B cell (primary cell): ENCODE results near the gene TTLL10. TPM values are rescaled to one million over a fixed set of nuclear protein-coding genes. Genes with fewer than 3 reads are reported as not detected.

ENCODE experiments used
- ATAC-seq: fragments of 200-7000 bp; cut with Tn5 transposase; one replicate; pipeline ENCODE4 v1.10.0; 2021; ENCODE audit warnings: low read depth, mild to moderate bottlenecking, moderate number of reproducible peaks, moderate library complexity
- CTCF ChIA-PET: fragments of 350-600 bp; sonication (Branson Sonifier 250); formaldehyde crosslinking; loops from one replicate; lab custom pipeline; 2021; ENCODE audit warnings: antibody characterized with exemption, inconsistent platforms; lab: Charles Lee
- POLR2A ChIA-PET: fragments of 350-600 bp; sonication (Branson Sonifier 250); formaldehyde crosslinking; loops from one replicate; lab custom pipeline; 2021; ENCODE audit warnings: antibody characterized with exemption; lab: Charles Lee
- DNase-seq: peaks from one replicate; pipeline ENCODE4 v3.0.0; 2013
- H2AFZ ChIP-seq: 2 replicates; pipeline ENCODE4 v1.6.1; 2012; ENCODE audit warnings: mild to moderate bottlenecking, low read depth, low read length; ENCODE audit not compliant: insufficient read depth, poor library complexity, severe bottlenecking
- H3K27ac ChIP-seq, 2 donors: 1 replicate in 1 of 2; 2 replicates in 1 of 2; pipeline ENCODE4 v1.5.1; 2012 to 2013; ENCODE audit warnings: low read length in 2 of 2, mild to moderate bottlenecking in 2 of 2, moderate library complexity in 1 of 2
- H3K27me3 ChIP-seq, 4 experiments: fragments of 200-600 bp in 1 of 4; sonication (generic) in 1 of 4; replicated peaks in 1 of 4; 1 replicate in 2 of 4; 2 replicates in 2 of 4; pipeline versions ENCODE4 v1.6.1 to v1.7.0; 2013 to 2016; ENCODE audit warnings: low read length in 3 of 4, mild to moderate bottlenecking in 2 of 4, mixed read lengths in 1 of 4, moderate library complexity in 1 of 4; ENCODE audit not compliant: insufficient read depth in 4 of 4, control insufficient read depth in 3 of 4; ENCODE audit errors: control extremely low read depth in 1 of 4
- H3K36me3 ChIP-seq, 2 experiments: replicated peaks in 1 of 2; 1 replicate in 1 of 2; 2 replicates in 1 of 2; pipeline versions ENCODE4 v1.6.1 to v1.7.1; 2013; ENCODE audit warnings: low read length in 1 of 2; ENCODE audit not compliant: insufficient read depth in 2 of 2, control insufficient read depth in 1 of 2; ENCODE audit errors: control extremely low read depth in 1 of 2, extremely low read depth in 1 of 2
- H3K4me1 ChIP-seq, 2 donors: fragments of 200-600 bp in 1 of 2; sonication (generic) in 1 of 2; 1 replicate in 1 of 2; 2 replicates in 1 of 2; pipeline versions ENCODE4 v1.5.1 to v1.6.1; 2013 to 2017; ENCODE audit warnings: low read length in 2 of 2; ENCODE audit not compliant: control insufficient read depth in 2 of 2, insufficient read depth in 2 of 2
- H3K4me2 ChIP-seq: replicated peaks from 2 replicates; pipeline ENCODE3; 2012; ENCODE audit warnings: mild to moderate bottlenecking, low read depth, low read length; ENCODE audit not compliant: poor library complexity, severe bottlenecking
- H3K4me3 ChIP-seq, 5 experiments: fragments of 200-600 bp in 1 of 5; sonication (generic) in 1 of 5; 1 replicate in 3 of 5; 2 replicates in 2 of 5; pipeline versions ENCODE4 v1.5.1 to v1.7.0; 2011 to 2016; ENCODE audit warnings: low read length in 4 of 5, mild to moderate bottlenecking in 4 of 5, low read depth in 2 of 5, control low read depth in 1 of 5, moderate library complexity in 1 of 5; ENCODE audit not compliant: insufficient read depth in 1 of 5; ENCODE audit errors: control extremely low read depth in 1 of 5, extremely low read depth in 1 of 5
- H3K79me2 ChIP-seq: fragments of 200-600 bp; sonication (generic); one replicate; pipeline ENCODE4 v1.6.0; 2016; ENCODE audit warnings: low read length; ENCODE audit not compliant: control insufficient read depth, insufficient read depth
- H3K9ac ChIP-seq: fragments of 200-600 bp; sonication (generic); 2 replicates; pipeline ENCODE4 v1.6.1; 2017; ENCODE audit warnings: mild to moderate bottlenecking, low read length, moderate library complexity
- H3K9me3 ChIP-seq, 3 donors: one replicate each; pipeline versions ENCODE4 v1.6.1 to v1.7.1; 2013; ENCODE audit warnings: low read length in 2 of 3; ENCODE audit not compliant: control insufficient read depth in 2 of 3, insufficient read depth in 1 of 3; ENCODE audit errors: control extremely low read depth in 1 of 3
- H4K20me1 ChIP-seq: 2 replicates; pipeline ENCODE4 v1.6.0; 2012; ENCODE audit warnings: mild to moderate bottlenecking, low read length; ENCODE audit not compliant: insufficient read depth, control insufficient read depth, poor library complexity, severe bottlenecking
- H3K27ac Mint-ChIP-seq: one replicate; pipeline ENCODE4 v1.8.0; 2021; ENCODE audit warnings: mixed read lengths
- H3K27me3 Mint-ChIP-seq: one replicate; pipeline ENCODE4 v1.8.0; 2021; ENCODE audit warnings: mixed read lengths
- H3K4me1 Mint-ChIP-seq: one replicate; pipeline ENCODE4 v1.8.0; 2021; ENCODE audit warnings: mixed read lengths
- H3K4me3 Mint-ChIP-seq: one replicate; pipeline ENCODE4 v1.8.0; 2021; ENCODE audit warnings: mixed read lengths
- H3K9me3 Mint-ChIP-seq: one replicate; pipeline ENCODE4 v1.8.0; 2022; ENCODE audit warnings: mixed read lengths; ENCODE audit not compliant: insufficient read depth
- EZH2 ChIP-seq: IDR thresholded peaks from 2 replicates; pipeline ENCODE4 v1.6.1; 2012; ENCODE audit warnings: borderline replicate concordance, low read depth, mild to moderate bottlenecking, moderate library complexity, low read length; ENCODE audit not compliant: insufficient read depth, poor library complexity, severe bottlenecking
- WGBS: methylation state at CpG from one replicate; pipeline ENCODE4 v1.1.5; 2013; ENCODE audit warnings: missing lambda C conversion rate; ENCODE audit not compliant: insufficient coverage; 5-methylcytosine and 5-hydroxymethylcytosine counted together
- intact Hi-C: fragments of 100-400 bp; cut with micrococcal nuclease; formaldehyde crosslinking; loops from one replicate; pipeline ENCODE4 v1.10.0; 2022
- polyA plus RNA-seq: library from polyadenylated mRNA; depleted of rRNA; stranded (reverse); fragments of >200 nt; gene quantifications from 2 replicates; pipeline ENCODE4 v1.2.3, GENCODE V29; 2012
- total RNA-seq, 2 donors: library from RNA; stranded (reverse); fragments of 120-200 nt in 1 of 2; gene quantifications; 1 replicate in 1 of 2; 2 replicates in 1 of 2; pipeline versions ENCODE4 v1.2.3 to v1.2.4, GENCODE V29; 2013 to 2022
- TF ChIP-seq, protein P1 (sequence below): fragments of 200-600 bp; IDR thresholded peaks from one replicate; pipeline ENCODE4 v1.8.0; 2022; ENCODE audit warnings: antibody characterized with exemption, mild to moderate bottlenecking

The TTLL10 gene
- total and polyA plus RNA-seq, 2 donors (not counting 1 experiment from before 2014, with no cell fraction given): 0.37 to 0.45 TPM

DNA sequence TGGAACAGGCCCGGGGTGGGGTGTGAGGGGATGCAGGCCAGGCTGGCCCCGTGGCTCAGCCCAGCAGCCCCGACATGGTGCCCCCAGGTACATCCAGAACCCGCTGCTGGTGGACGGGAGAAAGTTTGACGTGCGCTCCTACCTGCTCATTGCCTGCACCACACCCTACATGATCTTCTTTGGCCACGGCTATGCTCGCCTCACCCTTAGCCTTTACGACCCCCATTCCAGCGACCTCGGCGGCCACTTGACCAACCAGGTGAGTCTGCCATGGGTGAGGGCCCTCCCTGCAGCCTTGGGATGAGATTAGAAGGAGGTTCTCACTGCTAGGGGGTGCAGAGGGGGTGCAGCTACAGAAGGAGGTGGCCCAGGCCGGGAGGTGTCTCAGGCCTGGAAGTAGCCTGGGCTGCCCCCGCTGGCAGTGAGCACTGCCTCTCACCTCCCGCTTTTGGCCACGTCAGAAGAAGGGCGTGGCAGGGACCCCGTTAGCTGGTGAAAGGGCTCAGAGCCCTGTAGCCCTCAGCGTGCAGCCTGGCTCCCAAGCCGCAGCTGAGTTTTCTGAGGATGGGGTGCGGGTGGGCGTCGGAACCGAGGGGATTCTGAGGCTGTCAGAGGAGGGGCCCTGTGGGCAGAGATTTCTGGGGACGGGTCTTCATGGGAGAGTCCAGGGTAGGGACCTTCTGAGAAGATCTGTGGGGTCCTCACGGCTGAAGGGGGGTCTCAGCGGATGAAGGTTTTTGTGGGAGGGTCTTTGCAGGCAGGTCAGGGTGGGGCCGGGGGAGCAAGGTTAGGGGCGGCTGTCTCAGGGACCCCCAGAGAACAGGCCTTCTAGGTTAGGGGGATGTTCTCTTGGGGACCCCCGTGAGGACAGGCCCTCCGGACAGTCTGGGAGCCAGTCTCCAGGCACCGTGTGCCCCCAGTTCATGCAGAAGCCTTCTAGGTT lies 10.4 kb downstream of the TTLL10 start:
- intact Hi-C loops: no loop called here
- Histone ChIP-seq H3K79me2 (no peaks in the 10 kb centered on the region), H3K4me3 (no peak overlapping the region), H3K4me1 (peaks cover 4 to 11% of the 10 kb centered on the region in 2 donors), H3K9me3 (peaks cover 0 to 3% (median 0%) of the 10 kb centered on the region in 3 donors), H4K20me1 (no peaks in the 10 kb centered on the region), H2AFZ (no peak overlapping the region), H3K36me3 (no peaks in the 10 kb centered on the region), H3K27ac (no peak overlapping the region), H3K4me2 (no peak overlapping the region), H3K9ac (no peak overlapping the region), H3K27me3 (peaks cover 0 to 28% (median 9%) of the 10 kb centered on the region in 4 experiments)
- ATAC-seq (no peak), DNase-seq (no peak)
- 95% methylated on average over 24 of the region's 33 CpGs for WGBS
- TF ChIP-seq, protein P1, sequence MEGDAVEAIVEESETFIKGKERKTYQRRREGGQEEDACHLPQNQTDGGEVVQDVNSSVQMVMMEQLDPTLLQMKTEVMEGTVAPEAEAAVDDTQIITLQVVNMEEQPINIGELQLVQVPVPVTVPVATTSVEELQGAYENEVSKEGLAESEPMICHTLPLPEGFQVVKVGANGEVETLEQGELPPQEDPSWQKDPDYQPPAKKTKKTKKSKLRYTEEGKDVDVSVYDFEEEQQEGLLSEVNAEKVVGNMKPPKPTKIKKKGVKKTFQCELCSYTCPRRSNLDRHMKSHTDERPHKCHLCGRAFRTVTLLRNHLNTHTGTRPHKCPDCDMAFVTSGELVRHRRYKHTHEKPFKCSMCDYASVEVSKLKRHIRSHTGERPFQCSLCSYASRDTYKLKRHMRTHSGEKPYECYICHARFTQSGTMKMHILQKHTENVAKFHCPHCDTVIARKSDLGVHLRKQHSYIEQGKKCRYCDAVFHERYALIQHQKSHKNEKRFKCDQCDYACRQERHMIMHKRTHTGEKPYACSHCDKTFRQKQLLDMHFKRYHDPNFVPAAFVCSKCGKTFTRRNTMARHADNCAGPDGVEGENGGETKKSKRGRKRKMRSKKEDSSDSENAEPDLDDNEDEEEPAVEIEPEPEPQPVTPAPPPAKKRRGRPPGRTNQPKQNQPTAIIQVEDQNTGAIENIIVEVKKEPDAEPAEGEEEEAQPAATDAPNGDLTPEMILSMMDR: no peak
- TF ChIP-seq EZH2: no peak
- Mint-ChIP-seq H3K9me3 (no peaks in the 10 kb centered on the region), H3K27me3 (peaks cover 14% of the 10 kb centered on the region), H3K4me1 (peaks cover 17% of the 10 kb centered on the region), H3K4me3 (no peak overlapping the region), H3K27ac (no peak overlapping the region)
- ChIA-PET CTCF (no interaction called here), POLR2A (no interaction called here)
